ENCODE data around the gene BTBD7. TPM values are rescaled to one million over a fixed set of nuclear protein-coding genes. Genes with fewer than 3 reads are reported as not detected.

Gene BTBD7
- total and polyA plus RNA-seq, 2 donors (not counting 3 experiments of a cell fraction or from before 2014, with no cell fraction given) = 20.9 to 50.2 TPM

- peak overlapping the region; percentile 94 for H3K9ac ChIP-seq (replicated peaks; ENCODE audit: extremely low read depth, insufficient read depth, low read length)
- intact Hi-C loops (cut with micrococcal nuclease) = loop anchor here (1.0 to 10.0 kb wide), 6 partner anchors 14 to 1821 kb away; partner anchors contain the start of genes ITPK1 and PPP4R3A
These were observed 974 bp downstream of the BTBD7 start for GRCh38 chr14:93331728-93332396.

More at GRCh38 chr14:93331728-93332396, 974 bp downstream of the BTBD7 start:
- POLR2A ChIA-PET = interaction anchor here (1.2 to 1.5 kb wide), 2 partner anchors 14 to 124 kb away, joined by 3 read pairs; no protein-coding TSS in a partner anchor
- CTCF ChIA-PET = interaction anchor here (1.1 to 3.2 kb wide), 3 partner anchors 13 to 125 kb away, joined by 3 to 23 read pairs (median 13); partner anchors contain the start of genes GON7 and UBR7
- Histone ChIP-seq H3K79me2 (ENCODE audit: control insufficient read depth, insufficient read depth, low read length) (peaks cover 58% of the 10 kb centered on the region), H3K27me3 (ENCODE audit: control insufficient read depth in 2 of 2, insufficient read depth in 2 of 2, low read length in 2 of 2) (no peaks in the 10 kb centered on the region), H4K20me1 (replicated peaks; ENCODE audit: control insufficient read depth, extremely low read depth, insufficient read depth, low read length) (peaks cover 2% of the 10 kb centered on the region), H3K9me3 (replicated peaks; ENCODE audit: control insufficient read depth, insufficient read depth, low read length) (no peaks in the 10 kb centered on the region), H2AFZ (ENCODE audit: low read depth, low read length) (no peak overlapping the region), H3K4me1 (ENCODE audit: control insufficient read depth, extremely low read depth, insufficient read depth, low read length) (peaks cover 28% of the 10 kb centered on the region), H3K4me3 (replicated peaks in 1 of 3; ENCODE audit: insufficient read depth in 1 of 3, low read depth in 1 of 3, low read length in 3 of 3) (peak overlapping the region; percentile 82 to 95 (median 94)), H3K27ac (ENCODE audit: insufficient read depth, low read depth, low read length) (peak overlapping the region; percentile 82), H3K9me1 (replicated peaks; ENCODE audit: control insufficient read depth, extremely low read depth, insufficient read depth, low read length) (no peaks in the 10 kb centered on the region), H3K36me3 (ENCODE audit: control insufficient read depth in 2 of 2, extremely low read depth in 1 of 2, insufficient read depth in 2 of 2, low read length in 2 of 2) (no peaks in the 10 kb centered on the region), H3K4me2 (ENCODE audit: insufficient read depth, low read length) (peak overlapping the region; percentile 92)
- peak; percentile 53 for DNase-seq (ENCODE audit: low read depth, low spot score)
- TF ChIP-seq POLR2AphosphoS5 (IDR thresholded peaks at IDR 0.05; ENCODE audit: insufficient read depth, low read depth, low read length) (no peak), GATA2 (IDR thresholded peaks at IDR 0.05; ENCODE audit: insufficient read depth, insufficient read length, low read depth, low read length) (no peak), MYC (IDR thresholded peaks at IDR 0.05; ENCODE audit: low read depth, low read length) (no peak), CTCF (IDR thresholded peaks at IDR 0.05; ENCODE audit: extremely low read depth in 1 of 2, insufficient read depth in 1 of 2, low read depth in 1 of 2, low read length in 2 of 2) (no peak), POLR2A (IDR thresholded peaks at IDR 0.05; ENCODE audit: low read depth, low read length) (no peak), EZH2 (IDR thresholded peaks at IDR 0.05; ENCODE audit: borderline replicate concordance, low read depth, low read length, severe bottlenecking) (no peak), FOS (IDR thresholded peaks at IDR 0.05; ENCODE audit: borderline replicate concordance, insufficient read depth, low read length) (no peak), JUN (IDR thresholded peaks at IDR 0.05; ENCODE audit: borderline replicate concordance, insufficient read depth, insufficient read length, low read depth) (no peak), MAX (IDR thresholded peaks at IDR 0.05; ENCODE audit: insufficient read depth, insufficient read length) (no peak)
- dilution Hi-C loops (cut with MboI; ENCODE audit: extremely low pct_ligation_motif_present, low sequenced_read_pairs) = no loop called here
- no TSS peak for BruUV-seq (replicated peaks)
- no peak for FAIRE-seq

Measured in endothelial cell of umbilical vein (primary cell).